ENCODE data around the gene NRG3.
A peak's percentile ranks its signal among the peaks of the same experiment; 100 is the strongest.

NRG3 gene

GRCh38 chr10:82242778-82243177 is 367.8 kb downstream of the NRG3 start:
- intact Hi-C loops (cut with DNase I): no loop called here
- DNase-seq: no peak

DNA sequence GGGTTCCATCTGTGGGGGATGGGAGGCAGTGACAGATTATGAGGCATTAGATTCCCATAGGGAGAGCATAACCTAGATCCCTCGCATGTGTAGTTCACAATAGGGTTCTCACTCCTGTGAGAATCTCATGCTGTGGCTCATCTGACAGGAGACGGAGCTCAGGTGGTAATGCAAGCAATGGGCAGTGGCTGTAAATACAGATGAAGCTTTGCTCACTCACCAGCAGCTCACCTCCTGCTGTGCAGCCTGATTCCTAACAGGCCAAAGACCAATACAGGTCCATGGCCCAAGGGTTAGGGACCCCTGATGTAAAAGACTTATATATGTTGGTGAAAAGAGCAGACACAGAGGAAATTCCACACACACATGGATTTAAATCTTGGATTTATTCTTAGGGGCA is 370.2 kb downstream of the NRG3 start:
- no peak for DNase-seq
- intact Hi-C loops (cut with DNase I): no loop called here

DNA sequence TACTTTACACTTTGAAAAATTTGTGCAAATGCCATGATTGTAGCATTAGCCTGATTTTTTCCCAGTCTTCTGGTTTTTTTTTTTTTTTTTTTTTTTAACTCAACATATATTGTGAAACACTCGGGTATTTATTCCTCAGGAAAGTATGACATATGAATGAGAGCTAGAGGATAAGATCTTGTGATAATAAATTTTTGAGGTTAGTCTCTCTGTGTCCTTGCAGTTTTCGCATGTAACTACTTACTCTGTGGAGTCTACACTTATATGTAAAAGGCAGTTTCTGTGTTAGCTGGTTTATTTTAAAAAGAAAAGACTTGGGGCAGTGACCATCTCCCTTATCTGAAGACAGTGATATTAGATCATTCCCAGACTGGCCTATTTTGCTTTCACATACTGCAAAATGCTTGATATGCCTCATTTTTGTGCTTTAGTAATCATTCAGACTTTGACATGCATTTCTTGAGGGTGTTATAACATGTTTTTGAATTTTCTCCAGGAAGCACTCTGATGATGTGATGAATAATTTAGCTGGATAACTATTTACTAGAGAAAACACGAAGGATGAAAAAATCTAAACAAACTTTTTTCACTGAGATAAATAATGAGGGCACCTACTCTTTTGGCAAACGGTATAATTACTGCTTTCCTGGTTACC is 371.0 kb downstream of the NRG3 start:
- DNase-seq: no peak
- intact Hi-C loops (cut with DNase I): no loop called here

GRCh38 chr10:82249141-82249540 is 374.1 kb downstream of the NRG3 start:
- no peak for DNase-seq
- intact Hi-C loops (cut with DNase I): no loop called here

GRCh38 chr10:82251222-82251906 is 376.4 kb downstream of the NRG3 start:
- DNase-seq: no peak
- intact Hi-C loops (cut with DNase I): no loop called here

DNA sequence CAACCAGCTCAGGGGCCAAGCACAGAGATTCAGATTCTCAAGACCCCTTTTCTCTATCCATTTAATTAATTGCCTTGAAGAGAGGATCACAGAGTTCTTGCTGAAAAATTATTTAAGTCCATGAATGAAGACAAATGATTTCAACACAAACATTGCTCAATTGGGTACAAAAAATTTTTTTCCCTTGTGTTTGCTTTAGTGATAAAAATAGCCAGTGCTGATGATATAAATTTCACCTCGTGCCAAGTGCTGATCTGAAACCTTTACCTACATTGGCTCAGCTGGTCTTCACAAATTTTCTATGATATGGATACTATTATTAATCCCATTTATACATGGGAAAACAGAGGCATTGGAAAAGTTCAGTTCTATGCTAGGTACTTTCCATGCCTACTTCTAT is 377.1 kb downstream of the NRG3 start:
- intact Hi-C loops (cut with DNase I): no loop called here
- DNase-seq: no peak

DNA sequence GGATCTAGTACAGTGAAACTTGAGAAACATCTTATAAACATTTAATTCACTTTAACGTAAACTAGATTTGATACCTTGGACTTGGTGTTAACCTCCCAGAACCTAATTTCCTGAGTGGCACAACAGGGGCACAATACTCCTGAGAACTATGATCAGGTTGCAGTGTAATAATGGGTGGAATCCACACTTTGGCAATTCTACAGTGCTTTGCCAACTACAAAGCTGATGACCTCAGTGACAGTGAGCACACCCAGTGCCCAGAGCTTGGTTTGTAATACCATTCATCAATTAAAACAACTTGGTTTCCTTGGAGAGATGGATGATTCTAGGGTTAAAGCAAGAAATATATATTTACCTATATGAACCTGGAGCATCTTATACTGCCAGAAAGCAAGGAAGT is 379.2 kb downstream of the NRG3 start:
- intact Hi-C loops (cut with DNase I): no loop called here
- no peak for DNase-seq

DNA sequence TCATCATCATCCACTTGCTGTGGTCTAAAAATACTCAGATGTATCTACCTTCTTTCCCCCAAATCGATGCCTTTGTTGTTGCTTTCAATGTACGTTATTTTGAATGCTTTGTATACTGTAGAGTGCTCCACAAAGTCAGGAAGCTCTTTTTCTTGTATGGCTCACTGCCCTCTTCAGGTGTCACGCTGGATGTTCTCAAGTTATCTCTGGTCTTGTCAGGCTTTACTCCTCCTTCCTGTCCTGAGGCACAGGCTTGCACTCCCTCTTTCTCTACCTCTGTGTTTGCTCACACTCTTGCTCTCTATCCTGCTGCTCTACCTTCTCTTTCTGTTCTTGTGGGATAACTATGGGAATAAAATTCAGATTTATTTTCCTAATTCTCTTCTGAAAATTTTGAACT is 381.3 kb downstream of the NRG3 start:
- DNase-seq: no peak
- intact Hi-C loops (cut with DNase I): no loop called here

GRCh38 chr10:82266438-82266837 is 391.4 kb downstream of the NRG3 start:
- no peak for DNase-seq
- intact Hi-C loops (cut with DNase I): no loop called here

DNA sequence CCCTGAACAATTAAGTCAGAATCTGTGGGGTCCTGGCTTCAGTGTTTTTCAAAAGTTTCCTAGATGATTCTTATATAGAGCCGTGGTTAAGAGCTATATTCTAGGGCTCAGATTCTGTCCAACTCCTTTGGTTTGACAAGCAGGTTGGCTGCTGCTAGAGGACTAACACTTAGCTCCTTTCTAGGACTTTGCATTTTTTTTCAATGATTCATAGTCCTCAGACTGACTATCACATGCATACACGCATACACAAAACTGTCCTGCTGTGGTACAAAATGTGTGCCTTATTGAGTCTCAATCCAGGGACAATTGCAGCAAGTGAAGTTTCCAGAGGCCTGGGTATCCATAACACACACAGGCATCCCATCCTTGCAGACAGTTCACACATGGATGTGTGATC is 392.0 kb downstream of the NRG3 start:
- intact Hi-C loops (cut with DNase I): no loop called here
- DNase-seq: no peak

DNA sequence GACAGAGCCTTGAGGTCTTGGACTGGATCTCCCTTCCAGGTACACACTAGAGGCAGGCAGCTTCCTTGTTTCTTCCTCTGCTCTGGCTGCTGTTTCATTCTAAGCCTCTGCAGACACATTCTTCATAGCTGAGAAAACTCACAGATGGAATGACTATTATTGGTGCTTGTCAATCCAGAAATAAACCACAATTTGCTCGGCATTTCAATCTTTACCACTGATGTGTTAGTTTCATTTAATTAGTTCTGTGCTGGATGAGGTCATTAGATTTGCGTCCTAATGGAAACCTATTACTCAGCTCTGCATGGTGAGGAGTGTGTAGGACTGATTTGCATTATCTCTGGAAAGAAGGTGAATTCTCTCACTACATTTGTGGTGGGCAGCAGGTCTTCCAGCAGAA is 392.5 kb downstream of the NRG3 start:
- intact Hi-C loops (cut with DNase I): no loop called here
- peak in 3 of 42 donors; percentile 4 to 14 (median 9) for DNase-seq

GRCh38 chr10:82267960-82268359 is 393.0 kb downstream of the NRG3 start:
- no peak for DNase-seq
- intact Hi-C loops (cut with DNase I): no loop called here

- intact Hi-C loops (cut with DNase I): no loop called here
These were observed 402.6 kb downstream of the NRG3 start for GRCh38 chr10:82277591-82277990.

DNA sequence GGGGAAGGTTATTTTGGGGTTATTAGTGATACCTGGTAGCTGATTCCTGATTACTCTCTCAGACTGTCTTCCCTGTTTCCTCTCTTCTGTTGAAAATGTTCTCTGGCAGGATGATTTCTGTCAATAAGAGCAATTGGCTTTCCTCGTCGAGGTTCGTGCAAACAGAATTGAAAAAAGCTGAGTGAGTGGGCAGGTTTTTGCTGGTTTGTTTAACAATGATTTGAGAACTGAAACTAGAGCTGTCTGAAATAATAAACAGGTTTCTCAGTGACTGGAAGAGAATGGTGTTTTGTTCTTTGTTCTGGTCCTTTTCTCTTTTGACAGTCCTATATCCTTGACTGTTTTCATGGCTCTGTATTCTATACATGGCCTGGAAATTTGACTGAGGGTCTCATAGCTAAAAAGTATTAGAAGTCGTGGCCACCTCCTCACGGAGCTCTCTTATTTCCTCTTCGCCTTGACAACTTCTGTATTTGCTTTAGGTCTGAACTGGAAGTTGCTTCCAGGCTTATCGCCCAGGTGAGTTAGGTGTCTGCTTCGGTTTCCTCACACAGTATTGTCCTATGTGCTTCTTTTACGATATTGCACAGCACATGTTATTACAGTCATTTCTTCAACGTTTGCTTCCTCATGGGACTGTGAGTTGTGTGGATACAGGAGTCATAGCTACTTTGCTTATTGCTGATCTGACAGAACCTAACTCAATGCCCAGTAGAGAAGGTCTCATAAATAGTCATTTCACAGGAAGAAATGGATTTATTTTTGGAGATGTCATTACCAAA is 403.6 kb downstream of the NRG3 start:
- DNase-seq: no peak
- intact Hi-C loops (cut with DNase I): no loop called here

More at GRCh38 chr10:82277591-82277990, 402.6 kb downstream of the NRG3 start:
- no peak for DNase-seq

- intact Hi-C loops (cut with DNase I): no loop called here
- no peak for DNase-seq
These were observed 407.9 kb downstream of the NRG3 start for GRCh38 chr10:82282782-82283456.

GRCh38 chr10:82284180-82284579 is 409.2 kb downstream of the NRG3 start:
- no peak for DNase-seq
- intact Hi-C loops (cut with DNase I): no loop called here

GRCh38 chr10:82288461-82288881 is 413.5 kb downstream of the NRG3 start:
- intact Hi-C loops (cut with DNase I): no loop called here
- no peak for DNase-seq

- intact Hi-C loops (cut with DNase I): no loop called here
- DNase-seq: no peak
These were observed 415.0 kb downstream of the NRG3 start for GRCh38 chr10:82289945-82290344.

GRCh38 chr10:82294874-82295378 is 419.9 kb downstream of the NRG3 start:
- no peak for DNase-seq
- intact Hi-C loops (cut with DNase I): no loop called here

GRCh38 chr10:82308641-82309040 is 433.6 kb downstream of the NRG3 start:
- no peak for DNase-seq
- intact Hi-C loops (cut with DNase I): no loop called here
